ENCODE results near the gene TP53AIP1.

DNA sequence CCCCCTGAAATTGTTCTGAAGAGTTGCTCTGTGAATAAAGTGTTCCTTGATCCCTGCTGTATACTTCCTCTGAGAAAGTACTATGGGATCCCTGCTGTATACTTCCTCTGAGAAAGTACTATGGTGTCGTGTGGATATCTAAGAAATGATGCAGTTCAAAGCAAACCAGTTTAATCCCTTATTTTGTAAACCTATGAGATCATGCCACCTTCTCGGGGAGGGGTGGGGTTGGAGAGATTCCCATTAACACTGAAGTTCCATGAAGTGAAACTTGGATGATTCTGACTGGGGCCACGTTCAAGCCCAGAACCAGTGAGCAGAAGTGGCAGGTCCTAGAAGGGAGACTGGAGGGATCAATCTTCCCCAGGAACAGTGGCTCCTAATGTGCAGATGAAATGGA lies 13.0 kb upstream of the TP53AIP1 start:
- TF ChIP-seq, protein P1, sequence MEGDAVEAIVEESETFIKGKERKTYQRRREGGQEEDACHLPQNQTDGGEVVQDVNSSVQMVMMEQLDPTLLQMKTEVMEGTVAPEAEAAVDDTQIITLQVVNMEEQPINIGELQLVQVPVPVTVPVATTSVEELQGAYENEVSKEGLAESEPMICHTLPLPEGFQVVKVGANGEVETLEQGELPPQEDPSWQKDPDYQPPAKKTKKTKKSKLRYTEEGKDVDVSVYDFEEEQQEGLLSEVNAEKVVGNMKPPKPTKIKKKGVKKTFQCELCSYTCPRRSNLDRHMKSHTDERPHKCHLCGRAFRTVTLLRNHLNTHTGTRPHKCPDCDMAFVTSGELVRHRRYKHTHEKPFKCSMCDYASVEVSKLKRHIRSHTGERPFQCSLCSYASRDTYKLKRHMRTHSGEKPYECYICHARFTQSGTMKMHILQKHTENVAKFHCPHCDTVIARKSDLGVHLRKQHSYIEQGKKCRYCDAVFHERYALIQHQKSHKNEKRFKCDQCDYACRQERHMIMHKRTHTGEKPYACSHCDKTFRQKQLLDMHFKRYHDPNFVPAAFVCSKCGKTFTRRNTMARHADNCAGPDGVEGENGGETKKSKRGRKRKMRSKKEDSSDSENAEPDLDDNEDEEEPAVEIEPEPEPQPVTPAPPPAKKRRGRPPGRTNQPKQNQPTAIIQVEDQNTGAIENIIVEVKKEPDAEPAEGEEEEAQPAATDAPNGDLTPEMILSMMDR (IDR thresholded peaks at IDR 0.05) = no peak
- TF ChIP-seq POLR2A (IDR thresholded peaks at IDR 0.05) = no peak

Measured in prostate gland (tissue), 2 donors.